ENCODE measurements around the gene ZFP36L1. TPM values are rescaled to one million over a fixed set of nuclear protein-coding genes. Genes with fewer than 3 reads are reported as not detected.

ZFP36L1 gene
- polyA plus RNA-seq, 1 donor from 2014 or later = 0.48 TPM

DNA sequence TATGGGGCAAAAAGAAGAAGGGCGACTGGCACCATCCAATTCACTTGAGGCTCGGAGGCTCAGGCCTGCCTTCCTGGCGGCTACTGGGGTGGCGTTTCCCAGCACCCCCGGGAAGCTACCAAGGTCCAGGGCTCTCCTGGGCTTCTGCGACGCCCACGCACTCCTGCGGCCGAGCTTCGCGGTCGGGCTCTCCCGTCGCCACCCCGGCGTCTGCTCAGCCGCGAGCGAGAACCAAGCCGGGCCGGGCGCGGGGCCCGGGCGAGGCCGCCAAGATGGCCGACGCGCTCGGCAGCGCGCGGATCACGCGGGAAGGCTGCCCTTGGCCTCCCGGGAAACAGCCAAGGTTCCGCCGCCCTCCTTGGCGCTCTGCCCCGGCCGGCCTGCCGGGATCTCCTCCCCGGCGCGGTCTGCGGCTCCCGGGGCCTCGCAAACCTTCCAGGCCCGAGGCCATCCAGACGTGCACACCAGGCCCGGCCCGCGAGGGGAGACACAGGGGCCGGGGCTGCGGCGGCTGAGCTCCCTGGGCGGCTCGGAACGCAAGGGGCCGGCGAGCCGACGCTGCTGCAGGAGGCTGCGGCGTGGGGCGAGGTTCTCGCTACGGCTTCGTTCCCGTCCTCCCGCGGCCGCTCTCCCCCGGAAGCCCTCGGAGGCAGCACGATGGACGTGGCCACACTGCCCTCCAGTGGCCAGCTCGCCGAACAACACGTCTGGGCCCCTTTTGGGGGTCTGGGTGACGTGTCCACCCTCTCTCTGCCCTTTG lies 23.5 kb upstream of the ZFP36L1 start:
- no peaks in the 10 kb centered on the region for H3K79me2 ChIP-seq (replicated peaks; ENCODE audit: insufficient read depth, low read length)
- peak overlapping the region; percentile 72 for H3K9ac ChIP-seq (ENCODE audit: low read length)
- H3K36me3 ChIP-seq (ENCODE audit: insufficient read depth, low read length) = no peaks in the 10 kb centered on the region
- no peaks in the 10 kb centered on the region for H3F3A ChIP-seq (ENCODE audit: insufficient read depth, low read length, poor library complexity, severe bottlenecking)
- peak overlapping the region; percentile 66 for H3K4me3 ChIP-seq (ENCODE audit: low read length)
- TF ChIP-seq EP300 (conservative IDR thresholded peaks at IDR 0.05; ENCODE audit: poor library complexity, severe bottlenecking) (peak; percentile 41), POLR2AphosphoS5 (IDR thresholded peaks at IDR 0.05) (peak; percentile 38), SMC3 (conservative IDR thresholded peaks at IDR 0.05; ENCODE audit: poor library complexity) (peak; percentile 100), TAF1 (IDR thresholded peaks at IDR 0.05; ENCODE audit: low read depth) (no peak), RAD21 (conservative IDR thresholded peaks at IDR 0.05) (peak; percentile 100), EZH2 (IDR thresholded peaks at IDR 0.05; ENCODE audit: borderline replicate concordance, insufficient read depth, low read length, poor library complexity, severe bottlenecking) (no peak), MXI1 (conservative IDR thresholded peaks at IDR 0.05; ENCODE audit: poor library complexity, severe bottlenecking) (peak; percentile 47)
- TF ChIP-seq, protein P1, sequence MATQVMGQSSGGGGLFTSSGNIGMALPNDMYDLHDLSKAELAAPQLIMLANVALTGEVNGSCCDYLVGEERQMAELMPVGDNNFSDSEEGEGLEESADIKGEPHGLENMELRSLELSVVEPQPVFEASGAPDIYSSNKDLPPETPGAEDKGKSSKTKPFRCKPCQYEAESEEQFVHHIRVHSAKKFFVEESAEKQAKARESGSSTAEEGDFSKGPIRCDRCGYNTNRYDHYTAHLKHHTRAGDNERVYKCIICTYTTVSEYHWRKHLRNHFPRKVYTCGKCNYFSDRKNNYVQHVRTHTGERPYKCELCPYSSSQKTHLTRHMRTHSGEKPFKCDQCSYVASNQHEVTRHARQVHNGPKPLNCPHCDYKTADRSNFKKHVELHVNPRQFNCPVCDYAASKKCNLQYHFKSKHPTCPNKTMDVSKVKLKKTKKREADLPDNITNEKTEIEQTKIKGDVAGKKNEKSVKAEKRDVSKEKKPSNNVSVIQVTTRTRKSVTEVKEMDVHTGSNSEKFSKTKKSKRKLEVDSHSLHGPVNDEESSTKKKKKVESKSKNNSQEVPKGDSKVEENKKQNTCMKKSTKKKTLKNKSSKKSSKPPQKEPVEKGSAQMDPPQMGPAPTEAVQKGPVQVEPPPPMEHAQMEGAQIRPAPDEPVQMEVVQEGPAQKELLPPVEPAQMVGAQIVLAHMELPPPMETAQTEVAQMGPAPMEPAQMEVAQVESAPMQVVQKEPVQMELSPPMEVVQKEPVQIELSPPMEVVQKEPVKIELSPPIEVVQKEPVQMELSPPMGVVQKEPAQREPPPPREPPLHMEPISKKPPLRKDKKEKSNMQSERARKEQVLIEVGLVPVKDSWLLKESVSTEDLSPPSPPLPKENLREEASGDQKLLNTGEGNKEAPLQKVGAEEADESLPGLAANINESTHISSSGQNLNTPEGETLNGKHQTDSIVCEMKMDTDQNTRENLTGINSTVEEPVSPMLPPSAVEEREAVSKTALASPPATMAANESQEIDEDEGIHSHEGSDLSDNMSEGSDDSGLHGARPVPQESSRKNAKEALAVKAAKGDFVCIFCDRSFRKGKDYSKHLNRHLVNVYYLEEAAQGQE (IDR thresholded peaks at IDR 0.05; ENCODE audit: borderline replicate concordance) = no peak
- TF ChIP-seq, protein P2, sequence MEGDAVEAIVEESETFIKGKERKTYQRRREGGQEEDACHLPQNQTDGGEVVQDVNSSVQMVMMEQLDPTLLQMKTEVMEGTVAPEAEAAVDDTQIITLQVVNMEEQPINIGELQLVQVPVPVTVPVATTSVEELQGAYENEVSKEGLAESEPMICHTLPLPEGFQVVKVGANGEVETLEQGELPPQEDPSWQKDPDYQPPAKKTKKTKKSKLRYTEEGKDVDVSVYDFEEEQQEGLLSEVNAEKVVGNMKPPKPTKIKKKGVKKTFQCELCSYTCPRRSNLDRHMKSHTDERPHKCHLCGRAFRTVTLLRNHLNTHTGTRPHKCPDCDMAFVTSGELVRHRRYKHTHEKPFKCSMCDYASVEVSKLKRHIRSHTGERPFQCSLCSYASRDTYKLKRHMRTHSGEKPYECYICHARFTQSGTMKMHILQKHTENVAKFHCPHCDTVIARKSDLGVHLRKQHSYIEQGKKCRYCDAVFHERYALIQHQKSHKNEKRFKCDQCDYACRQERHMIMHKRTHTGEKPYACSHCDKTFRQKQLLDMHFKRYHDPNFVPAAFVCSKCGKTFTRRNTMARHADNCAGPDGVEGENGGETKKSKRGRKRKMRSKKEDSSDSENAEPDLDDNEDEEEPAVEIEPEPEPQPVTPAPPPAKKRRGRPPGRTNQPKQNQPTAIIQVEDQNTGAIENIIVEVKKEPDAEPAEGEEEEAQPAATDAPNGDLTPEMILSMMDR (IDR thresholded peaks at IDR 0.05; ENCODE audit: poor library complexity, severe bottlenecking) = peak; percentile 99
- no peak overlapping the region for H3K4me2 ChIP-seq (ENCODE audit: low read length)
- peak overlapping the region; percentile 27 for H2AFZ ChIP-seq (ENCODE audit: low read depth, low read length)
- no peaks in the 10 kb centered on the region for H3K27me3 ChIP-seq (ENCODE audit: insufficient read depth, low read depth, low read length)
- H3K27ac ChIP-seq (ENCODE audit: low read length) = peak overlapping the region; percentile 37
- H3K9me3 ChIP-seq (ENCODE audit: low read length) = no peaks in the 10 kb centered on the region
- no peaks in the 10 kb centered on the region for H3K9me2 ChIP-seq (ENCODE audit: insufficient read depth, low read length)
- H4K20me1 ChIP-seq (ENCODE audit: insufficient read depth) = no peaks in the 10 kb centered on the region

DNA sequence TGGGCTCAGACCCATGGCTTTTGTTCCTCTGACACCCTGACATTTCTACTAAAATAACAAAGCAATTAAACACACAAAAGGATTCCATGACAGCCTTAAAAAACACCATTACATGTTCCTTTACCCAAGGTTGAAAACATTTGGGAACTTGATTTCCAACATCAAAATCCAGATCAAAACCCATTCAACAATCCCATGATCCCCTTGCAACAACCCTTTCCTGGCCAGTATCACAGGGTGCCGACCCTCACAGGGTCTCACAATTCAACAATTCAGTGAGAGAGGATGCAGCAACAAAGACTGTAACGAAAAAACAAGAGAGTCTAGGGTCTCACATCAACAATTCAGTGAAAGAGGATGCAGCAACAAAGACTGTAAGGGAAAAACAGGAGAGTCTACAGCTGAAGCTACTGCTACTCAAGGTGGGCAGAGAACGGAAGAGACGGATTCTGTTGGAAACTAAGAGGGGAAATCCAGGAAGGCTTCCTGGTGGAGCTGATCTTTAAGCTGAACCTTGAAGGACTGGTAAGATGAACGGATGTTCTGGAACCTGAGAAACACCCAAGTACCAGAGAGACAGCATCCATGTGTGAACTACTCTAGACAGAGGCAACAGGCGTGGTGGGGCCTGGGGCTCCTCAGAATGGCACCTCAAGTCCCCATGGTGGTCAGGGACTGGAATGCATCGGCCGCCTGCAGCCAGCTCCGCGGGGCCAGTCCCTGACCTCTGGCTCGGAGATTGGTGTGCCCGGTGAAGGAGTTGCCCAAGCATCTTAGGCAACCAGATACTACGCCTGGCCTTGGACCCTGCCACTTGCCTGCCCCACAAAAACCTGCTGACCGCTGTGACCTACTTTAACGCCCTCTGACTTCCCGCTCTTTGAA lies 22.7 kb upstream of the ZFP36L1 start:
- Histone ChIP-seq H3K4me3 (ENCODE audit: low read length) (peak overlapping the region; percentile 66), H3K9ac (ENCODE audit: low read length) (peak overlapping the region; percentile 72), H3K4me2 (ENCODE audit: low read length) (no peak overlapping the region), H3K9me2 (ENCODE audit: insufficient read depth, low read length) (no peaks in the 10 kb centered on the region), H3K27me3 (ENCODE audit: insufficient read depth, low read depth, low read length) (no peaks in the 10 kb centered on the region), H4K20me1 (ENCODE audit: insufficient read depth) (no peaks in the 10 kb centered on the region), H3K9me3 (ENCODE audit: low read length) (no peaks in the 10 kb centered on the region), H2AFZ (ENCODE audit: low read depth, low read length) (peak overlapping the region; percentile 27), H3K79me2 (replicated peaks; ENCODE audit: insufficient read depth, low read length) (no peaks in the 10 kb centered on the region), H3K36me3 (ENCODE audit: insufficient read depth, low read length) (no peaks in the 10 kb centered on the region), H3F3A (ENCODE audit: insufficient read depth, low read length, poor library complexity, severe bottlenecking) (no peaks in the 10 kb centered on the region), H3K27ac (ENCODE audit: low read length) (no peak overlapping the region)
- no peak for TF ChIP-seq TAF1 (IDR thresholded peaks at IDR 0.05; ENCODE audit: low read depth)
- TF ChIP-seq RAD21 (conservative IDR thresholded peaks at IDR 0.05) = no peak
- TF ChIP-seq MXI1 (conservative IDR thresholded peaks at IDR 0.05; ENCODE audit: poor library complexity, severe bottlenecking) = no peak
- TF ChIP-seq, protein P1 (IDR thresholded peaks at IDR 0.05; ENCODE audit: borderline replicate concordance) = no peak
- no peak for TF ChIP-seq EZH2 (IDR thresholded peaks at IDR 0.05; ENCODE audit: borderline replicate concordance, insufficient read depth, low read length, poor library complexity, severe bottlenecking)
- no peak for TF ChIP-seq SMC3 (conservative IDR thresholded peaks at IDR 0.05; ENCODE audit: poor library complexity)
- no peak for TF ChIP-seq POLR2AphosphoS5 (IDR thresholded peaks at IDR 0.05)

All from neural cell (in vitro differentiated cells).